HL-60 (cell line): ENCODE results near the gene DCAF10.

Experiments
- CTCF ChIP-seq: IDR thresholded peaks from one replicate; pipeline ENCODE4 v1.5.1; 2011; ENCODE audit warnings: low read length, control low read depth, inconsistent platforms; ENCODE audit not compliant: insufficient read depth
- GABPA ChIP-seq: IDR thresholded peaks from 2 replicates; pipeline ENCODE4 v1.6.1; 2012; ENCODE audit warnings: low read depth
- POLR2AphosphoS5 ChIP-seq: IDR thresholded peaks from 2 replicates; pipeline ENCODE4 v1.6.1; 2012; ENCODE audit warnings: low read depth
- REST ChIP-seq: IDR thresholded peaks from 2 replicates; pipeline ENCODE4 v1.6.1; 2012; ENCODE audit warnings: low read depth; ENCODE audit not compliant: insufficient replicate concordance
- SPI1 ChIP-seq: IDR thresholded peaks from 2 replicates; pipeline ENCODE4 v1.6.1; 2012; ENCODE audit warnings: low read depth, mild to moderate bottlenecking, borderline replicate concordance

GRCh38 chr9:37800631-37801286, at the start of gene DCAF10:
- TF ChIP-seq CTCF, result no peak
- TF ChIP-seq GABPA, result peak; percentile 98
- TF ChIP-seq POLR2AphosphoS5, result peak; percentile 86
- TF ChIP-seq REST, result peak; percentile 57
- no peak for TF ChIP-seq SPI1
